ENCODE results near the gene IL9.

IL9 gene

GRCh38 chr5:135895474-135896006 lies at the start of gene IL9:
IL9 (minus strand) TSS chr5:135895841; CDS start chr5:135895816, 25 bp downstream.
- DNase-seq = no peak

- no peak for DNase-seq
Observed at GRCh38 chr5:135944967-135945560, 49.4 kb upstream of the IL9 start.

DNA sequence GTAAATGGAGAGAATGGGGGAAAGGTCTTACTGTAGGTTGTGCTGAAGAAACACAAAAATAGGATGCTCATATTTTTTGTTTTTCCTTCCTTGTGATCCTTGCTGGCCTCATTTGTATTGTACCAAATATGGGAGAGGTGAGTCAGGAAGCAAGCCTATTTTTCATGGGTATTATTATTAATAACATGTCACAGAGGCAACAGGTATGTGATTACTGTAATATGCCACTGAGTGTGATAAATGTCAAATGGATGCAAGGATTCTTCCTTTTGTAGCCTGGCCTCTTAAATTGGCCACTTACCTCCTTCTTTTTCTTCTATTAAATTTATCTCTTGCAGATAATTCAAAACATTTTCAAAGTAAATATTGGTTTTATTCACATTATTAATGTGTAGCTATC lies 48.9 kb upstream of the IL9 start:
- no peak for DNase-seq

GRCh38 chr5:135942202-135942771 lies 46.6 kb upstream of the IL9 start:
- DNase-seq = no peak

- DNase-seq = no peak
Observed at GRCh38 chr5:135941711-135942110, 46.1 kb upstream of the IL9 start.

GRCh38 chr5:135937245-135937911 lies 41.7 kb upstream of the IL9 start:
- no peak for DNase-seq

DNA sequence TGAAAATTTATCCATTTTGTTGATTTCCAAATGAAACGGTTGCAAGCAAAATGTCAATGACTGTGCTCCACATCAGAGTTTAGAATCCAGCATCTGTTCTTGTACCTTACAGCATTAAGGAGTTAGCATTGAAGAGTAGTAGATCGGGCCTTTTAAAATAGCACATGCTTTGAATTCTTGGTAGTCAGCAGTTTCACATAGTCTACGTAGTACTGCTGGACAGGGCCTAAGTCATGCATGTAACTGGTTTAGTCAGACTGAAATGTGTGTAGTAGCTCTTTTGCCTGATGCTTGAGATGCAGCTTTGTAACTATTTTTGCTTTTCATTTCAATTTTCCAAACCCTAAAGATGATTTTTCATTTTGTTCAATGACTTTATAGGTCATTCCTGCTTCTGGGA lies 39.3 kb upstream of the IL9 start:
- no peak for DNase-seq

DNA sequence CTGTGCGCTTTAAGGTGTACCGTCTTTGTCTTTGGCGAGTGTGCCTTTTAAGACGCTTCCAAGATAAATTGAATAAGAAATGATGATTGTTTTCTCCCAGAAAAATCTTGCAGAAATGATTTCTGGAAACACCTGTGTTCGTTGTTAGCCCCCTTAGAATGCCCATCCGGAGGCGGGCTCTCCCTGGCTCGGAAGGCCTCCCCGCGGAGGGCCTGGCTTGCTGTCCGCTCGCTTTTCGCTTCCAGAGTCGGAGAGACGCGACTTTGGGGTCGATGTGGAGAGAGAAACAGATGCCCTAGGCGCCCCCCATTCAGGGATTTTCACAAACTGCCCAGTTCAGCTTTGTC lies 35.3 kb upstream of the IL9 start:
- no peak for DNase-seq

DNA sequence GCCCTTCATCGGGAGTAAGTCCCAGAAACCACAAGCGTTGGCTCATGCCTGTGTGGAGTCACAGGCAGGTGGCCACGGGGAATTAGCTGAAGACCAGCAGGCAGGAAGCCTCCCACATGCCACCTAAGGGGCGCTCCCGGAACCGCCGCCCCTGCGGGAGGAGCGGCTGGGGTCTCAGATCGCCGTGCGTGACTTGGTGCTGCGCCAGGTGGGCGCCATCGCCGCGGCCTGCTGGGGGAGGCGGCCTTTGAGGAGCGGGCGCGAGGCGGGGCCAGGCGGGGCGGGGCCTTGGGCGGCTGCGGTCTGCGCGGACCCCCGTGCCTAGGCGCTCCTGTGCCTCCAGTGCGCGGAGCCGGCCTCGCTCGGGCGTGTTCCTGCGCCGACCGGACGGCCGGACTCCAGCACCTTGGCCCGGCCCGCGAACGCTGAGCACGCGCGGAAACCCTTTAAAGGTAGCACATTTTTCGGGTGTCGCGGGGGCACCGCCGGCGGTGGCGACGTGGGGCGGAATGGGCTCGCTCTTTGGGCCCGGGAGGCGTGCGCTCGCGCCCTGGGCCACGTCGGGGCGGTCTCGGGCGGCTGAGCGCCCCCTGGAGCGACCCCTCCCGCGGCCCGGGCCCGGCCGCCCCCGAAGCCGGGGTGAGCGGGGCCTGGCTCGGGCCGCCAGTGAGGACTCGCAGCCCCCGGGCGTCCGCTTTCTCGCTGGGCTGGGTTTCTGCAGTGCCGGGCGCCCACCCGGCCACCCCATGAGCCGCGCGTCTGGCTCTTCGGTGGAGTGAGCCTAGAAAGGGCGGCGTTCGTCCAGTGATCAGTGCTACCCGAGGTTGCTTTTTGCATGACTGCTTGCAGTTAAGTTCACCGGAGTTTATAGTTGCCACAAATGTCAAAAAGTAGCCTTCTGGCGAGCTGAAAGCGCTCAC lies 34.6 kb upstream of the IL9 start:
- DNase-seq = no peak

GRCh38 chr5:135921388-135921787 lies 25.7 kb upstream of the IL9 start:
- no peak for DNase-seq

- no peak for DNase-seq
Observed at GRCh38 chr5:135920199-135920598, 24.6 kb upstream of the IL9 start.

- DNase-seq = no peak
Observed at GRCh38 chr5:135916638-135917263, 21.1 kb upstream of the IL9 start.

- no peak for DNase-seq
Observed at GRCh38 chr5:135915466-135916001, 19.9 kb upstream of the IL9 start.

DNA sequence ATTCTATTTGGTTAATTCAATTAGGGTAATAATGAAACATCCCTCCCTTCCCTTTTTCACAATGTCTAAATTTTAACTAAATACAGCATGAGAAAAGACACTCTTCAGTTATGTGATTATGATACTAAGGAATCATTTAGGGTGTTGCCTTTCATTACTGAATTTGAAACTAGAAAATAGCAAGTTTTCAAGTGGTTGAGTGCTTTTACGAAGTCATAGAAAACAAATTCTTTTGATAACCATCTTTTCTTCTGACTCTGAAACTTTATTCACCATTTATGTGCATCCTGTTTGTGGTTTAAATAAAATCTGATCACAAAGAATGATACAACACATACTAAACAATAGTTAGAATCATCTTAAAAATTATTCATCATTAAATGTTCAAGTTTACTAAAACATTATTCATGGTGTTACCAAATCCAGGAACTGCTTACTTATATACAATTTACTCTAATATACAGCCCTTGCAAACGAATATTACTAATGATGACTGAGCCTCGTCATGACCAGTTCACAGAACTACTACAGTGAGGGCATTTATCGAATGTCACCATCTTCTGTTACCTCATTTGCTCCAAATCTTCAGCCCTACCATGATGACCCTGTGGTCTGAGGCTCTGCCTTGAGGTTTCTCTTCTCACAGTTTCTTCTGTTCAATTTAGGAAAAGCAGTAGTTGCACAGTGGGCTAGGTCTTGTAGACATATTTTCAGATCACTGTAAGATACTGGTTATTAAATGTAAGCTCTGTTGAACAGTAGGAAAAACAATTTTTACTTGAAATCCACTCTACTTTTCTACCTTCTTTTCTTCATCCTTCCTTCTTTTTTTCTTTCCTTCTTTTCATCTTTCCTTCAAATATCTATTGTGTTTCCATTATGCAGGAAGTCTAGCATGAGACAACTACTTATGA lies 18.3 kb upstream of the IL9 start:
- DNase-seq = no peak

DNA sequence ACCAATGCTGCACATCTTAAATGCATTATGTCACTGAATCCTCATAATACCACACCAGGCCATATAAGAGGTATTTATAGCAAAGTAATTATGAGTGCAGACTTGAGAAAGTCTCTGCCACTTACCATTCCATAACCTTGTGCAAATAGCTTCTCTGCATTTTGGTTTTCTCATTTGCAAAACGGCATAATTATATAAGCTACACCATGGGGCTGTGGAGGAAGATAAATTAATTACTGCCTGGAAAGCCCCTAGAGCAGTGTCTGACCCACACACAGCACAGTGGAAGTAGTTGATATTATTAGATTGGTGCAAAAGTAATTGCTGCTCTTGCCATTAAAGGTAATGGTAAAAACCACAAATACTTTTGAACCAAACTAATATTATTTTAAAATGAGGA lies 9.5 kb upstream of the IL9 start:
- no peak for DNase-seq

GRCh38 chr5:135901633-135902032 lies 6.0 kb upstream of the IL9 start:
- no peak for DNase-seq

DNA sequence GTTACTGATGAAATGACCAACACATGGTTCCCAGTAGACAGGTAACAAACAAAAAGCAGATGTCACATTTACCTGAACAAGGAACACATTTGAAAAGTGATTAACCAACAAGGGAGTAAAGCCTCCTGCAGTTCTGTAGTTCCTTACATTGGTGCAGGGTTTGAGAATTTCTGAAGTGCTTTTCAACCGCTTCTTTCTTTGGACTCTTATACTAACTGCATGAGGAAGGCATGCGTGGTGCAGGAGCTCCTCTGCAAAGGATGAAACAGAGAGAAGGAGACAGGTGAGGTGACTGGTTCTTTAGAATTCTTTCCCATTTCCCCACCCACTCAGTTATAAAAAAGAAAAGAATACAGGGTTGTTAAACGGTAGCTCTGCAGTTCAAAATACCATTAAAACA lies 4.6 kb upstream of the IL9 start:
- DNase-seq = no peak

DNA sequence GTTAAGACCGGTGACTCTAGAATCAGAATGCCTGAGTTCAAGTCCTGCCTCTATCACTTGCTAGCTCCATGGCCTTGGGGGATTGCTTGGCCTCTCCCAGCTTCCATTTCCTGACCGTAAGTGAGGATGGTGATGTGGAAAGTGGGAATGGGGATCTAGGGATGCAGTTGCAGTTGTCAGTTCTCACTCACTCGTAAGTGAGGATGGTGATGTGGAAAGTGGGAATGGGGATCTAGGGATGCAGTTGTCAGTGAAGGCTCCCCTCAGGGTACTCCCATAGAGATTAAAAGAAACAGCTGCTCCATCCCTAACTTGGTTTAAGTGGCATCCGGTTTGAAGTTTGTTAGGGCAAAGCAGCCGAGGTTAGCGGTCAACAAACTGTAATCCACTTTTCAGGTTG lies 3.0 kb upstream of the IL9 start:
- no peak for DNase-seq

- DNase-seq = no peak
Observed at GRCh38 chr5:135894789-135895188, 852 bp downstream of the IL9 start.

GRCh38 chr5:135894276-135894675 lies 1.4 kb downstream of the IL9 start:
- DNase-seq = no peak

- DNase-seq = no peak
Observed at GRCh38 chr5:135891791-135892190, 3.9 kb downstream of the IL9 start.

GRCh38 chr5:135891268-135891667 lies 4.4 kb downstream of the IL9 start:
- DNase-seq = no peak

Data from GF-D8 (cell line).